Right lobe of liver (tissue), 6 donors: ENCODE data around the gene RGS9. TPM values are rescaled to one million over a fixed set of nuclear protein-coding genes. Genes with fewer than 3 reads are reported as not detected.
A peak's percentile ranks its signal among the peaks of the same experiment; 100 is the strongest.

ENCODE experiments used
- ATAC-seq, 4 donors: fragments of 200-7000 bp; cut with Tn5 transposase; one replicate each; pipeline ENCODE4 v1.9.1; 2020; ENCODE audit warnings: mild to moderate bottlenecking in 4 of 4, moderate library complexity in 4 of 4
- DNase-seq, 3 donors: peaks; one replicate each; pipeline ENCODE4 v3.0.0-alpha.2; 2020
- H3K27ac ChIP-seq, 3 donors: fragments of 200-600 bp; one replicate each; pipeline ENCODE4 v1.8.0; 2022
- H3K27me3 ChIP-seq, 2 donors: fragments of 200-600 bp; one replicate each; pipeline ENCODE4 v1.8.0; 2022
- H3K36me3 ChIP-seq, 4 donors: fragments of 200-600 bp; sonication (generic) in 1 of 4; one replicate each; pipeline versions ENCODE4 v1.5.1 to v1.8.0; 2017 to 2022; ENCODE audit warnings: control low read depth in 1 of 4
- H3K4me1 ChIP-seq, 4 donors: fragments of 200-600 bp; sonication (generic) in 1 of 4; one replicate each; pipeline versions ENCODE4 v1.5.1 to v1.8.0; 2017 to 2022; ENCODE audit warnings: control low read depth in 1 of 4
- H3K4me3 ChIP-seq, 3 donors: fragments of 200-600 bp; one replicate each; pipeline ENCODE4 v1.8.0; 2022
- H3K9me3 ChIP-seq, 4 donors: fragments of 200-600 bp; sonication (generic) in 1 of 4; one replicate each; pipeline versions ENCODE4 v1.5.1 to v1.8.0; 2017 to 2022; ENCODE audit warnings: control low read depth in 1 of 4
- POLR2A ChIP-seq: fragments of 450-650 bp; IDR thresholded peaks from one replicate; pipeline ENCODE4 v1.6.1; 2017; ENCODE audit warnings: antibody characterized with exemption, mild to moderate bottlenecking
- WGBS: methylation state at CpG from one replicate; pipeline ENCODE4 v1.1.6; 2018; ENCODE audit warnings: low coverage, low lambda C conversion rate; ENCODE audit not compliant: insufficient coverage; ENCODE audit errors: missing lambda C conversion rate; 5-methylcytosine and 5-hydroxymethylcytosine counted together
- intact Hi-C, 2 donors: fragments of 100-400 bp; cut with DNase I; formaldehyde crosslinking; loops; one replicate each; pipeline versions ENCODE4 v1.11.2 to v1.14.1; 2022
- total RNA-seq, 6 experiments: library from RNA; depleted of rRNA in 2 of 6; stranded (reverse); fragments of >200 nt in 2 of 6; fragmentation: NEBNext Ultra II Directional in 3 of 6; extraction: Animal tissue kit (Norgen Biotek cat#: 25700) in 3 of 6; gene quantifications; one replicate each; pipeline versions ENCODE4 v1.1.0 to v1.2.4, GENCODE V29; 2016 to 2023
- TF ChIP-seq, protein P1 (sequence below), 4 donors: fragments of 200-600 bp in 3 of 4; fragments of 450-650 bp in 1 of 4; IDR thresholded peaks; one replicate each; pipeline versions ENCODE4 v1.5.1 to v1.8.0; 2016 to 2022; ENCODE audit warnings: antibody characterized with exemption in 4 of 4, mild to moderate bottlenecking in 2 of 4
- donor health status: DM: no; HTN: yes; CAD: no.
- donor health status: DM: no; HTN: no; CAD: no.
- donor health status: DM: no; HTN: no; CAD: no.
- donor health status: DM: no; HTN: yes; CAD: no.
- donor health status: DM: no; HTN: yes; CAD: no.

RGS9 gene
- total RNA-seq, 6 experiments from 2014 or later = 1.9 to 12.8 (median 5.7) TPM

DNA sequence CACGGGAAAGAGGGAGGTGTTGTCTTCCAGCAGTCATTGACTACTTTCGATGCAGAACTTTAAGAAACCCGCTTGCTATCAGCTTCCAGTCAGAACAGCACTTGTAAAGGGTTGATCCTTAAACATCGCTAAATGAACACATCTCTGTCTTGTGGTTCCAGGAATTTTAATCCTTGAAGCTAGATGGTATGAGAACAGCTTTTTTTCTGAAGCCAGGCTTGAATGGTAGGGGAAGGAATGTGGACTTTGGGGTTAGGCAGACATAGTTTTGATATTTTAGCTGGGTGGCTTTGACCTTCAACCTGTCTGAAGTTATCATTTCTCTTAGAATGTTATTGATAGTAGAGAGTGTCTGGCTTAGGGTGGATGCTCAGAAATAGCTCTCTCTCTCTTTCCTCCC lies 81.1 kb downstream of the RGS9 start:
- WGBS = no CpG with 5 or more reads among the region's 4 CpGs
- no peaks in the 10 kb centered on the region for H3K9me3 ChIP-seq
- no peak for DNase-seq
- H3K27ac ChIP-seq = no peak overlapping the region
- intact Hi-C loops = no loop called here
- no peaks in the 10 kb centered on the region for H3K36me3 ChIP-seq
- no peak overlapping the region for H3K4me3 ChIP-seq
- no peaks in the 10 kb centered on the region for H3K27me3 ChIP-seq
- TF ChIP-seq POLR2A = no peak
- TF ChIP-seq, protein P1, sequence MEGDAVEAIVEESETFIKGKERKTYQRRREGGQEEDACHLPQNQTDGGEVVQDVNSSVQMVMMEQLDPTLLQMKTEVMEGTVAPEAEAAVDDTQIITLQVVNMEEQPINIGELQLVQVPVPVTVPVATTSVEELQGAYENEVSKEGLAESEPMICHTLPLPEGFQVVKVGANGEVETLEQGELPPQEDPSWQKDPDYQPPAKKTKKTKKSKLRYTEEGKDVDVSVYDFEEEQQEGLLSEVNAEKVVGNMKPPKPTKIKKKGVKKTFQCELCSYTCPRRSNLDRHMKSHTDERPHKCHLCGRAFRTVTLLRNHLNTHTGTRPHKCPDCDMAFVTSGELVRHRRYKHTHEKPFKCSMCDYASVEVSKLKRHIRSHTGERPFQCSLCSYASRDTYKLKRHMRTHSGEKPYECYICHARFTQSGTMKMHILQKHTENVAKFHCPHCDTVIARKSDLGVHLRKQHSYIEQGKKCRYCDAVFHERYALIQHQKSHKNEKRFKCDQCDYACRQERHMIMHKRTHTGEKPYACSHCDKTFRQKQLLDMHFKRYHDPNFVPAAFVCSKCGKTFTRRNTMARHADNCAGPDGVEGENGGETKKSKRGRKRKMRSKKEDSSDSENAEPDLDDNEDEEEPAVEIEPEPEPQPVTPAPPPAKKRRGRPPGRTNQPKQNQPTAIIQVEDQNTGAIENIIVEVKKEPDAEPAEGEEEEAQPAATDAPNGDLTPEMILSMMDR (IDR thresholded peaks at IDR 0.05) = no peak
- H3K4me1 ChIP-seq = no peaks in the 10 kb centered on the region
- ATAC-seq = no peak

DNA sequence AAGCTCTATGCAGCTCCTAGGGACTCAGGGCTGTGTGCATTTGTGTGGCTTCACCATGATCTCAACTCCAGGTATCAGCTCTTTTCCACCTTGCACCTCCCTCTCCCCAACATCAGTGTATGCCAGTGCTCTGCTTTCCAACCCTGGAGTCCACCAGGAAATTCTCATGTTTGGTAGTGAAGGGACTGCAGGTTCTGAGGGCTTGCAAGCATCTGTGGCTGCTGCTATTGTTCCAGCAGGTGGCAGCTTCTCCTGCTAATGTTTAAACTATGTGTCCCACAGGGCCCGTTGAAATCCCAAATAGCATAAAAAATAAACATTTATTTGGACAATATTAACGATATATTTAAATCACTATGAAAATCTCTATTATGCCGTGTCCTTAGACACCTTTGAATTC lies 82.0 kb downstream of the RGS9 start:
- TF ChIP-seq, protein P1 (IDR thresholded peaks at IDR 0.05) = peak in 2 of 4 donors; percentile 11 to 16
- TF ChIP-seq POLR2A = no peak
- no peaks in the 10 kb centered on the region for H3K4me1 ChIP-seq
- no peak overlapping the region for H3K27ac ChIP-seq
- DNase-seq (no peak), ATAC-seq (no peak)
- no peaks in the 10 kb centered on the region for H3K27me3 ChIP-seq
- intact Hi-C loops = no loop called here
- no peaks in the 10 kb centered on the region for H3K36me3 ChIP-seq
- no peak overlapping the region for H3K4me3 ChIP-seq
- WGBS = 50% methylated on average over 3 of the region's 3 CpGs
- no peaks in the 10 kb centered on the region for H3K9me3 ChIP-seq

DNA sequence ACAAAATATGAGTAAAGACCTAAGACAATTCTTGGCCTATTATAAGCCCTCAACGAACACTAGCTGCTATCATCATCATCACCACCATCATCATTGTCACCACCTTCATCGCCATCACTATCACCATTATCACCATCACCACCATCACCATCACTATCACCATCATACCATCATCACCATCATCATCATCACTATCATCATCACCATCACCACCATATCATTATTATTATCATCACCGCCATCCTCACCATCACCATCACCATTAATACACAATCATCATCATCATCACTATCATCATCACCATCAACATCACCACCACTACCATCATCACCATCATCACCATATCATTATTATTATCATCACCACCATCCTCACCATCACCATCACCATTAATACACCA lies 82.5 kb downstream of the RGS9 start:
- Histone ChIP-seq H3K4me1 (no peaks in the 10 kb centered on the region), H3K36me3 (no peaks in the 10 kb centered on the region), H3K27me3 (no peaks in the 10 kb centered on the region), H3K9me3 (no peaks in the 10 kb centered on the region), H3K4me3 (no peak overlapping the region), H3K27ac (no peak overlapping the region)
- 90% methylated on average over 2 of the region's 3 CpGs for WGBS
- TF ChIP-seq POLR2A = no peak
- TF ChIP-seq, protein P1 (IDR thresholded peaks at IDR 0.05) = no peak
- intact Hi-C loops = no loop called here
- ATAC-seq (no peak), DNase-seq (no peak)

DNA sequence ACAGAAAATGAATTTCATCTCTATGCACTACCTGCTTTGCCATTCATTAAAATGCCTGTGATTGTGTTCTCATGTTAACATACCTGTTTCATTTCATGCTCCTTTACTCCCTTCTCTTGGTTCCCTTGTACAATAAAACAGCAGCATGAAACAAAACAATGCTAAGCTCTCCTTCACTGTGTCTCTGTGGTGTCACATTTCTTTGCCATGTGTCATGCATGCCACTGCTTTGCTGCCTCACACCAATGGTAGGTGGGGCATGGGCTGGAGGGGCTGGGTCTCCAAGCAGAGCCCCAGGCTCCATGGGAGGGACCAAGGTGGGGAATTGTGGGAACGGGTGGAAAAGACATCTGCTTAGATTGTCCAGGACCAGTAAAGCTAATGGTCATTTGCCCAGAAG lies 83.6 kb downstream of the RGS9 start:
- Histone ChIP-seq H3K4me1 (no peaks in the 10 kb centered on the region), H3K27ac (no peak overlapping the region), H3K9me3 (no peaks in the 10 kb centered on the region), H3K4me3 (no peak overlapping the region), H3K27me3 (no peaks in the 10 kb centered on the region), H3K36me3 (no peaks in the 10 kb centered on the region)
- intact Hi-C loops = no loop called here
- no peak for TF ChIP-seq POLR2A
- TF ChIP-seq, protein P1 (IDR thresholded peaks at IDR 0.05) = no peak
- DNase-seq (no peak), ATAC-seq (no peak)
- WGBS = 63% methylated on average over 1 of the region's 1 CpG

DNA sequence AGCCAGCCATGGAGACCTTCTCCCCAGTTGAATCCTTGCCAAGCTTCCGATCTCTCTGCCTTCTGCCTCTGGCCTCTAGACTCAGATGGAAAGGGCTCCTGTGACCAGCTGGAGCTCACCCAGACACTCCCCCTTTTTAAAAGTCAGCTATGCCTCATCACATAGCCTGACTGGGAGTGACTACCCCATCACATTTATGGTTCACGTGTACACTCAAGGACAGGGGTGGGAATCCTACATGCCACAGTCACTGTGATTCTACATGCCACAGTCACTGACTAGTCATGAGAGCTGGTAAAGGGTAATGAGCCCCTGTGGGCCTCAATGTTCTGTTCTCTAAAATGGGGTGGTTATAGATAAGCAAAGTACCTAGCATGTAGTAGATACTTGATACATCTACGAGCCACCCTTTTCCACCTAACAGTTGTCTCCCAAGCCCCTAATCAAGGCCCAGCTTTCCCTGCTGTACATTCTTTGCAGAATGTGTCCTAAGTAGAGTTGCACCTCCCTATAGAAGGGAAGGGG lies 85.1 kb downstream of the RGS9 start:
- Histone ChIP-seq H3K4me3 (no peak overlapping the region), H3K9me3 (no peaks in the 10 kb centered on the region), H3K27ac (no peak overlapping the region), H3K36me3 (no peaks in the 10 kb centered on the region), H3K4me1 (no peaks in the 10 kb centered on the region), H3K27me3 (no peaks in the 10 kb centered on the region)
- DNase-seq (no peak), ATAC-seq (no peak)
- 100% methylated on average over 2 of the region's 3 CpGs for WGBS
- TF ChIP-seq, protein P1 (IDR thresholded peaks at IDR 0.05) = no peak
- TF ChIP-seq POLR2A = no peak
- intact Hi-C loops = no loop called here
